GM10847 (cell line): ENCODE results near the gene TACR1.

ENCODE experiments used
- POLR2A ChIP-seq: IDR thresholded peaks from 2 replicates; pipeline ENCODE4 v1.6.1; 2011; ENCODE audit not compliant: insufficient read length; ENCODE audit errors: extremely low read depth

Gene TACR1, protein sequence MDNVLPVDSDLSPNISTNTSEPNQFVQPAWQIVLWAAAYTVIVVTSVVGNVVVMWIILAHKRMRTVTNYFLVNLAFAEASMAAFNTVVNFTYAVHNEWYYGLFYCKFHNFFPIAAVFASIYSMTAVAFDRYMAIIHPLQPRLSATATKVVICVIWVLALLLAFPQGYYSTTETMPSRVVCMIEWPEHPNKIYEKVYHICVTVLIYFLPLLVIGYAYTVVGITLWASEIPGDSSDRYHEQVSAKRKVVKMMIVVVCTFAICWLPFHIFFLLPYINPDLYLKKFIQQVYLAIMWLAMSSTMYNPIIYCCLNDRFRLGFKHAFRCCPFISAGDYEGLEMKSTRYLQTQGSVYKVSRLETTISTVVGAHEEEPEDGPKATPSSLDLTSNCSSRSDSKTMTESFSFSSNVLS

DNA sequence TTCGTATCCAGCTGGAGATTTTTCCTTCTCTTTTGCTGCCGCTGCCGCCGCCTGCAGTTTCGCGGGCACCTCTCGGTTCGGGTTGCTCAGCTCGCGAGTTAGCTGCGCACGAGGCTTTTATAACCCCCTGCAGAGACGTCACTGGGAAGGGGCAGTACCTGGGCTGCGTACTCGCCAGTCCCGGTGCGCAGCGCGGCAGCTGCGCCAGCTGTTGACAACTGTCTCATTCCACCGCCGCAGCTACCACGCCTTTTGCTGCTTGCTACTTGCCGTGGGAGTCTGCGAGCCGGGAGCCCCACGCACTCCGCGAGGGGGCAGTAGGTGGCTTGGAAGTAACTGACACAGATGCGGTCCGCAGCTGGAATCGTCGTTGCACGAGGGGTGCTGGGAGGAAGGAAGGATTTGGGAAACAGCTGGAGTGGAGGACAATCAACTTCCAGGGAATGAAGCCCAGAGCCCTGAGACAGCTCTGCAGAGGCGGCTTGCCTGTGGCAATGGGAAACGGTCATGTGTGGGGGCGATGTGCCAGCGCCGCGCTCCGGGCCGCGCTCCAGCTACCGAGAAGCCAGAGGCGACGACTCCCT is at the start of gene TACR1:
Gene TACR1 (minus strand): TSS at position 93 of the 584 bp plus-strand sequence. CDS start 586 bp downstream, outside the sequence.
- no peak for TF ChIP-seq POLR2A

DNA sequence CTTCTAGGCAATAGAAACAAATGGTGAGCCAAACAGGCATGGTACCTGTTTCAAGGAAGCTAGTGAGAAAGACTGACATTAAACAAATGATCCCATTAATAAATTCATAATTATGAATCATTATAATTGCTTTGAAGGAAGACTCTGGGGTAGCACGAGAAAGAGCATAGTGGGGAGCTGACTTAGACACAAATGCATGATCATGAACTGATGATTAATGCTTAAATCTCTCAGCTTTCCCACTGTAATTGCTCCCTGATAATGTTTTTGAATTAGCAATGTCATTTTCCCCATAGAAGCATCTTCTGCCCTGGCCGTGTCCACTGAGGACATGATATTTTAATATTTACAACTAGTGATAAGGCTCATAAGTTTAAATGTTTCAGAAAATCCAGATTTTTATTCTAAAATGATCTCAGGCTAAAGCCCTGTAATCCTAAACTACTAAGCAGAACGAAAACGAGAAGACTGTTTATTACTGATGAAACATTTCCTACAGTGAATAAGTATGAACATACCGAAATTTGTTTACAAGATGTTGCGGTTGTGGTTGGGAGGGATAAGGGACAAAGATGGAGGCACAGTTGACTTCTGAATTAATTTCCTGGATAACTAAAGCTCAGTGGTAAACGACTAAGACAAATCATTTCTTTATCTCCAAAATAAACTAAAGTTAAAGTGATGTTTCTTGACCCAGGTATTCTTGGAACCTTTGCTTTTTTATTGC is 47.3 kb upstream of the TACR1 start:
- no peak for TF ChIP-seq POLR2A

DNA sequence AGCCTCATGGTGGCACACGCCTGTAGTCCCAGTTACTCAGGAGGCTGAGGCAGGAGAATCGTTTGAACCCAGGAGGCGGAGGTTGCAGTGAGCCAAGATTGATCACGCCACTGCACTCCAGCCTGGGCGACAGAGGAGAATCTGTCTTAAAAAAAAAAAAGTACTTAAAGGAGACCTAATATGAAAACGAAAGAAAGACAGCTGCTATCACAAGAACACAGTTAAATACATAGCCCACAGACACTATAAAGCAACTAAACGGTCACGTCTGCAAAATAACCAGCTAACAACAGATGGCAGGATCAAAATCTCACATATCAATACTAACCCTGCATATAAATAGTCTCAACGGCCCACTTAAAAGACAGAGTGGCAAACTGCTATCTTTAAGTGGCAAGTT is 43.9 kb upstream of the TACR1 start:
- TF ChIP-seq POLR2A, result no peak

DNA sequence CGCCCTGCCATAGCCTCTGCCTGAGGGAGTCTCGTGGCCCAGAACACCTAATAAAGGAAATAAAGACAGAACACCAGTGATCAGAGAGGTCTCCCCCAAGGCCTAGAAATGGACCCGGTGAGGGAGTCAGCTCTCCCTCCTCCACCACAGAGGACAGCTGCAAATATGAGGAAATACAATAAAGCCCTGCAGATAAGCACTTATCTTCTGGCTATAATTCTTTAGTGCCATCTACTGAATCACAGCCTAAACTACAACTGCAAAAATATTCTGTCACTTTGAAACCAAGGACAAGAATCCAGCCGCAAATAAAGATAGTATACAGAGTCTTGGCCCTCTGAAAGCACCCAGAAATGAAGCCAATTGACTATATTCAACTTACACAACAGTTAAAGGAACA is 42.4 kb upstream of the TACR1 start:
- no peak for TF ChIP-seq POLR2A

DNA sequence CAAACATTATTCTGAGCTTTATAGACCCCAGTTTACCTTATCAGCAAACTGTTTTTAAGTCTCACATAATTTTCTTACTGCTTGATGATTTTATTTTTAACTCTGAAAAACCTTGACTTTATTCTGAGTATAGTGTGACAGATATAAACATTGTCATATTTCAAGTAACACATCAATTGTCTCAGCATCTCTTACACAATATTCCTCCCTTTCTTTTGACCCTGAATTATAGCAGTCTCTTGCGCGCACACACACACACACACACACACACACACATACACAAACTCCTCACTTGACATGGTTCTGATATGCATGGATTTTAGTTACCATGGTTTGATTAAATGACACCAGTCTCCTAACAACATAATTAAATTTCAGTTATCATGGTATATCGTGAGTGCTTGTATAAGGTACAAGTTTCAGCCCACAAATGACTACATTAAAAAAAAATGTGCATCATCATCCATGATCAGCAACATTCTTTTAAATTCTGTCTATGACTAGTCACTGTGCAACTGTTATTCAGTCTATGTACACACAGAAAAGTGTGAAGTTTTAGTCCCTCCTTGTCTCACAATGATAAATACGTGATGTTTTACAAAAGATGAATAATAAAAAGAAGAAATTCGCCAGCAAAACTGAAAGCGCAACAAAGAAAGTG is 39.5 kb upstream of the TACR1 start:
- no peak for TF ChIP-seq POLR2A

DNA sequence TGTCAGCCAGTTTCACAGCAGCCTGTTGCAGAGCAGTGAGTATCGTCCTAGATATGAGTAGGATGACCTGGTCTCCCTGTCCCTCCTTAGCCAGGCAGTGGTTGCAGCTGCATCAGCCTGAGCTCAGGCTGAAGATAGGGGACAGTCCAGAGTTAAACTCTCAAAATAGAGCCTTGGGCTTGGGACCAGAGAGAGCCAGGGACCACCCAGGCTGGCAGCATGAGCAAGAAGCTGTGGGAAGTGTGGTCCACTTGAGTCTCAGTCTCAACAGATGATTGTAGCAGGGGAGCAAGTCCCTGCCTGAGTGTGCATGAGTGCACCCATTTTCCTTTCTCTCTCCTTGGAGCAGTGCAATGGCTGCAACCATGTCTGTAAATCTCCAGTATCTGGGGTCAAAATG is 38.0 kb upstream of the TACR1 start:
- TF ChIP-seq POLR2A, result no peak

DNA sequence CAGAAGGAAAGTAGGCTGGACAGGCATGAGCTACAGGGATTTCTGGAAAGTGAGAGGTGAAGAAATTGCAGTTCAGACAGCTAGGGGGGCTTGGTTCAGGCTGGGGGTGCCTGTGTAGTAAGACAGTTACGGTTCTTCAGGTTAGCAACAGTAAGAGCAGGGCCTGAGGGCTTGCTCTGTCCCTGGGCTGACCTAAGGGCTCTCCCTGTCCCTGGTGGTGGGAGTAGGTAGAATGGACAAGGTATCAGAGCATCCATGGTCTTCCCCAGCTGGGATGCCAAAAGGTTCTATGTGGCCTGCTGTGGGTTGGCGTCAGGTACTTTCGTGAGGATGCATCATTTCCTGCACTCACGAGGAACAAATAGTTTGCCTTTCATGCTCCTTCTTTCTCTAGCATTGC is 34.6 kb upstream of the TACR1 start:
- no peak for TF ChIP-seq POLR2A

DNA sequence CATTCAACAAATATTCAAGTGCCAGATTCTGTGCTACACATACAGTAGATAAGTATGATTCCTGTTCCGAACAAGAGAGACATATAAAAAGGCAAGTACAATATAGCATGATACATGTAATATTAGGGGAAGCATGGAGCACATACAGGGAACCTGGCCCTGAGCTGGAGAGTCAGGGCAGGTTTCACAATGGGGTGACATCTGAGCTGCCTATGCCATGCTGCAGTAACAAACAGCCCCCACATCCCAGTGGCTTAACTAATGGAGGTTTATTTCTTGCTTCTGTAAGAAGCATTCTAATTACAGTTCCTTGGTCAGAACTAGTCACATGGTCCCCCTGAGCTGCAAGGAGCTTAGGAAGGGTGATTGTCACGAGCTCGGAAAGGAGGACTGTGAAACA is 27.3 kb upstream of the TACR1 start:
- no peak for TF ChIP-seq POLR2A

DNA sequence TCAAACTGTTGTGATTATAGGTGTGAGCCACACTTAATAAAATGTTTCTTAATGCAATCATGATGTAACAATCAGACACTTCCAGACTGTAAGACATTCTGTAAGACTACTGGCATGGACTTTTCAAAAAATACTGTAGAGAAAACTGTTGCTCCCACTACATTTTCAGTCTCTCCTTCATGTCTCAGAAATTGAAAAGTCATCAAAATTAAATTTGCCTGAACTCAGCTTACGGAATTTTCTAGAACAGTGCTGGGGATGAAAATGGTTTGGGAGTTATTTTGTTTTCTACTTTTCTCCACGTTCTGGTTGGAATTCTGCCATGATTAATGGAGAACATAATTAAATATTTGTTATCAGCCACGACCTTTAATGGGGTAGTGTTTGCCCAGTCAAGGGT is 26.8 kb upstream of the TACR1 start:
- TF ChIP-seq POLR2A, result no peak

DNA sequence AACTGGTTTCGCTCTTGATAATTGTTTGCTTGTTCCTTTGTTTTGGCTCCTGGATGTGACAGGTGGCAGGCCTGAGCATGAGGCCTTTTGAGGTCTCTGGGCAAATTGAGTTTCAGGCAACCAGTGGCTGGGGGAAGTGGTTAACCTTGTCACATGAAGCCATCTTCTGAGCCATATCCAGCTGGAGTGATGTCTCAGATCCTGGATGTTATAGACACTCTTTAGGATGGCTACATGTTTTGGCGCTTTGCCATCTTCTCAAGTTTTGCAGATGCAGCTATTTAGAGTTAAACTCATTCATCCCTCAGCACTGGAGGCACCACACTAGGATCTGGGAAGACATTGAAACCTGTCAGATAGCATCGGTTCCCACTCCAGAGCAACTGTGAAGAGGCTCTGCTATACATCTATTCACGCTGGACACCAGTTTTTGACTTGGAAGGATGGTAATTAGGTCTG is 25.3 kb upstream of the TACR1 start:
- TF ChIP-seq POLR2A, result no peak

DNA sequence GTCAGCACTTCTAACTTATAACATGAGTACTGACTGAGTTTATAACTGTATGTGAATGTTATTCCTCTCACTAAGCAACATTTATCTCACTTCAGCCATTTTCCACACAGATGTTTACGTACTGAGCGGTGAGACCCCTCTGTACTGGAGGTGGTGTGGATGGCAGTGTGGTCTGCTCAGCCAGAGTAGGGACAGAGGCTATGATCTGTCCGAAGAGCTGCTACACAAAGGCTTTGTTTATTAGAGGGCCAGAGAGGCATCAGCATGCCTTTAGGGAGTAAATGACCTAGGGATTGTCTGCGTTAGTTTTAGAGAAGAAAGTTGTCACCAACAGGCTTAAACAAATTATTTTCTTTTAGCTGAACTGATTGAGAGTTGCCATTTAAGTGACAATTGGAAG is 23.2 kb upstream of the TACR1 start:
- TF ChIP-seq POLR2A, result no peak

DNA sequence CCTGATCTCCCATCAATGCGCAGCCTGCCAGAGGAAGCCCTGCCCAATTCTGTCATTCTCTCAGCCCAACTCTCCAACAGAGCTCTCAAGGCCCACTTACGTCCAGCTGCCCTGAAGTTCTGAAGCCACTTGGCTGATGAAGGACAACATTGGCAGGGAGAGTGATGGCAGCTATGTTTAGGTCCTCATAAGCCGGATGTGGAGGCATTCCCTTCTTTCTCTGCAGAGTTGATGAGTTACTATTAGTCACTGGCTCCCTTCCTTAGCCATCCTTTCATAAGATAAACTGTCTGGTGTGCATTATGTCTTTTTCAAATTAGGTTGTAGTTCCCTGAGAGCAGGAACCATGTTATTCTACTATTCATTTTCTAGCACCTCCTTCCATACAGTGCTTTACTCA is 22.5 kb upstream of the TACR1 start:
- TF ChIP-seq POLR2A, result no peak

DNA sequence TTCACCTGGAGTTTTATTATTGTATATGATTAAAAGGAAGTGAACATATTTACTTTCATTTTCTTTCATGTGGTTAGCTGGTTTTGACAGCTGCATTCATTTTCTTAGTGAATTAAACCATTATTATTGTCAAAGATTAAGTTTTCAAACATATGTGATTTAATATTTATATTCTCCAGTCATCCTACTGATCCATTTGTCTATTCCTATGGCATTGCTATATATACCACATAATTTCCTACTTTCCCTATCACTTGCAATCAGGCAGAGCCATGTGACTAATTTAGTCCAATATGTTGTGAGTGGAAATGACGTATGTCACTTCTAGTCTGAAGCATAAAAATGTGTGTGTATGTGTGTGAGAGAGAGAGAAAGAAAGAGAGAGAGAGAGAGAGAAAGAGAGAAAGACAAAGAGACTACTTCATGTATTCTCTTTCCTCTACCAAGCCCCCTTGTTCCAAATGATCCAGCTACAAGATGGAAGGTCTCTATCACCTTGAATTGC is 12.0 kb upstream of the TACR1 start:
- no peak for TF ChIP-seq POLR2A

DNA sequence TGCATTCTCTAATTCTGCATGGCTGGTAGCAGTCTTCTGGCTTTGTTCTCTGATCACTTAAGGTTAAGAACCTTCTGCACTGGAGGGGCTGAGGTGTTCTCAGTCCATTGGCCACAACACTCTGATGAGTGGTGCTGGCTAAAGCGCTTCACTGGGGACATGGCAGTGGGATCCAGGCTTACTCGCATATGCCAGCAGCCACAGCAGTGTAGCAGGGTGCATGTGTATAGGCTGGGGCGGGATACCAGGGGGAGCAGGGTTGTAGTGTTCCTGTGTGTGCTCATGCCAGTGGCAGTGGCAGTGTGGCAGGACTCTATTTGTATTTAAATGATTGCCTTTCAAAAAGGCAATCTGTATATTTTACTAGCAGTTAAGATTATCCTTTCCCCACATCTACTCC is 11.1 kb upstream of the TACR1 start:
- TF ChIP-seq POLR2A, result no peak

DNA sequence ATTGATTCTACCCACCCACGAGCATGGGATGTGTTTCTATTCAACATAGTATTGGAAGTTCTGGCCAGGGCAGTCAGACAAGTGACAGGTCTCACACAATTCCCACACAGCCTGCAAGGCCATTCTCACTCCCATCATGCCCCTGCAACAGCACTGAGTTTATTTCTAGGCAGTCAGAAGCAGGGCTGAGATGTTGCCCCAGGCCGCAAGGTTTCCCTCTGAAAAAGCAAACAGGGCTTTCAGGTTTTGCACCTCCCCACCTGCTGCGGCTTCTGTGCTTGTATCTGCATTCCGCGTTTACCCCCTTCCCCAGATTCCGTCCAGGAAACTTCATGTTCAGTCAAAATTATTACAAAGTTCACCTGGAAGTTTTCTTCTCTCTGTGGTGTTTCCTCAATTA is 9.4 kb upstream of the TACR1 start:
- TF ChIP-seq POLR2A, result no peak
